Neural crest cell (in vitro differentiated cells): Measurements from ENCODE around the gene ZNF319. TPM values are rescaled to one million over a fixed set of nuclear protein-coding genes. Genes with fewer than 3 reads are reported as not detected.
A peak's percentile ranks its signal among the peaks of the same experiment; 100 is the strongest.

ENCODE experiments used
- DNase-seq: peaks from one replicate; pipeline ENCODE4 v3.0.0; 2021; ENCODE audit warnings: low read depth, mixed read lengths, low spot score
- H3K27ac Mint-ChIP-seq: one replicate; pipeline ENCODE4 v1.8.0; 2021; ENCODE audit warnings: mild to moderate bottlenecking, mixed read lengths; ENCODE audit not compliant: unreplicated experiment
- H3K27me3 Mint-ChIP-seq: 2 replicates; pipeline ENCODE4 v1.8.0; 2021; ENCODE audit warnings: low read depth, mild to moderate bottlenecking, mixed read lengths
- H3K36me3 Mint-ChIP-seq: 2 replicates; pipeline ENCODE4 v1.8.0; 2021; ENCODE audit warnings: low read depth, mild to moderate bottlenecking, mixed read lengths
- H3K4me1 Mint-ChIP-seq: 2 replicates; pipeline ENCODE4 v1.8.0; 2021; ENCODE audit warnings: mixed read lengths
- H3K4me3 Mint-ChIP-seq: one replicate; pipeline ENCODE4 v1.8.0; 2021; ENCODE audit warnings: mild to moderate bottlenecking, mixed read lengths
- H3K9me3 Mint-ChIP-seq: 2 replicates; pipeline ENCODE4 v1.8.0; 2021; ENCODE audit warnings: mixed read lengths
- total RNA-seq: library from RNA; stranded (reverse); gene quantifications from 2 replicates; pipeline ENCODE4 v1.2.1, GENCODE V29; 2021
- TF ChIP-seq, protein P1 (sequence below): fragments of 200-600 bp; sonication (generic); conservative IDR thresholded peaks from 2 replicates; pipeline ENCODE4 v1.5.0; 2021; ENCODE audit warnings: antibody characterized with exemption, mild to moderate bottlenecking

ZNF319 gene
- total RNA-seq, 1 donor from 2014 or later, result 15.5 TPM

DNA sequence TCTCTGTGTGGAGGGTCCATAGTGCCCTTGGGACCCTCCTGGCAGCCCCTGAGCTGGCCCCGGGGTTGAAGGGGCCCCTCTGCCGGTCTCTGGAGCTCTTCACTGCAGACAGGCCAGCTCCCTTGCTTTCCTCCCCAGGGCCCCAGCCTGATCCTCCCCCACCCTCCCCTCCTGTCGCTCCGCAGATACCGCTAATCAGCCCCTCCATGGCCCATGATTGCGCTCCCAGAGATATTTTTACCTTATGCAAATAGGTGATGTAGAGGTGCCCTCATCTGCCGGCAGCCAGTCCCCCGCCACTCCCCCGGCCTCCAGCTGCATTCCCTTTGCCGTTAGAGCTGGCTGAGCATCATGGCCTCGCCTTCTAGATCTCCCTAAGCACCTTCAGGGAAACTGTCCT is 34.3 kb upstream of the ZNF319 start:
- no peaks in the 10 kb centered on the region for H3K9me3 Mint-ChIP-seq
- H3K4me3 Mint-ChIP-seq, result no peak overlapping the region
- TF ChIP-seq, protein P1, sequence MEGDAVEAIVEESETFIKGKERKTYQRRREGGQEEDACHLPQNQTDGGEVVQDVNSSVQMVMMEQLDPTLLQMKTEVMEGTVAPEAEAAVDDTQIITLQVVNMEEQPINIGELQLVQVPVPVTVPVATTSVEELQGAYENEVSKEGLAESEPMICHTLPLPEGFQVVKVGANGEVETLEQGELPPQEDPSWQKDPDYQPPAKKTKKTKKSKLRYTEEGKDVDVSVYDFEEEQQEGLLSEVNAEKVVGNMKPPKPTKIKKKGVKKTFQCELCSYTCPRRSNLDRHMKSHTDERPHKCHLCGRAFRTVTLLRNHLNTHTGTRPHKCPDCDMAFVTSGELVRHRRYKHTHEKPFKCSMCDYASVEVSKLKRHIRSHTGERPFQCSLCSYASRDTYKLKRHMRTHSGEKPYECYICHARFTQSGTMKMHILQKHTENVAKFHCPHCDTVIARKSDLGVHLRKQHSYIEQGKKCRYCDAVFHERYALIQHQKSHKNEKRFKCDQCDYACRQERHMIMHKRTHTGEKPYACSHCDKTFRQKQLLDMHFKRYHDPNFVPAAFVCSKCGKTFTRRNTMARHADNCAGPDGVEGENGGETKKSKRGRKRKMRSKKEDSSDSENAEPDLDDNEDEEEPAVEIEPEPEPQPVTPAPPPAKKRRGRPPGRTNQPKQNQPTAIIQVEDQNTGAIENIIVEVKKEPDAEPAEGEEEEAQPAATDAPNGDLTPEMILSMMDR, result no peak
- peaks cover 18% of the 10 kb centered on the region for H3K4me1 Mint-ChIP-seq
- H3K27ac Mint-ChIP-seq, result no peak overlapping the region
- no peak for DNase-seq
- H3K27me3 Mint-ChIP-seq, result peaks cover 1% of the 10 kb centered on the region
- H3K36me3 Mint-ChIP-seq, result peaks cover 5% of the 10 kb centered on the region

- no peak for DNase-seq
- no peak overlapping the region for H3K27ac Mint-ChIP-seq
- peaks cover 6% of the 10 kb centered on the region for H3K27me3 Mint-ChIP-seq
- peak overlapping the region; percentile 73 for H3K4me3 Mint-ChIP-seq
- H3K9me3 Mint-ChIP-seq, result no peaks in the 10 kb centered on the region
- H3K36me3 Mint-ChIP-seq, result peaks cover 7% of the 10 kb centered on the region
- peaks cover 23% of the 10 kb centered on the region for H3K4me1 Mint-ChIP-seq
- TF ChIP-seq, protein P1, result no peak
Observed at GRCh38 chr16:58034128-58034685, 33.7 kb upstream of the ZNF319 start.

DNA sequence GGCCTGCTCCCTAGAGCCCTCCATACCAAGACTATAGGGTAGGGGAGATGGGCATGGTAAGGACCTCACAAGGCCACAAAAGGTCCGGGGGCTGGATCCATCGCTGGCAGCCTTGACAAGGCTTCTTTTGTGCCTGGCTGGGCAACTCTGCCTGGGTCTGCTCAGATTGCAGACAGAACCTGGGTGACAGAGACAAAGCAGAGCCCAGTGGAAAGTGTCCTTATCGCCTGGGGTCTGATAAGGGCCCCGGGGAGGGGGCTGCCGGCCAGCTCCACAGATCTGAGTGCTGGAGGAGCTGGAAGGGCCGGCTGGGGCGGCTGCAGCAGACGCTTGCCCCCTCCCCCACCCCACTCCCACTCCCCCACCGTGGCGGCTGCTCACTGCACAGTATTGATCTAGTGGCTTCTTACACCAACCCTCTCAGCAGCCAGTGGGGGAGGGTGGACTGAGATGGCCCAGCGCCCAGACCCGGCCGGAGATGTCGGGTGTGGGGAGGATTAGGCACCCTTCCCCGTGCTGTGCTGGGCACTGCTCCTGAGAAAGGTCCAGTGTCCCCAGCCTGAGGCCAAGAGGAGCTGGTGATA is 32.3 kb upstream of the ZNF319 start:
- DNase-seq, result no peak
- H3K4me1 Mint-ChIP-seq, result peaks cover 35% of the 10 kb centered on the region
- no peaks in the 10 kb centered on the region for H3K9me3 Mint-ChIP-seq
- TF ChIP-seq, protein P1, result no peak
- H3K4me3 Mint-ChIP-seq, result peak overlapping the region; percentile 80
- H3K27me3 Mint-ChIP-seq, result peaks cover 9% of the 10 kb centered on the region
- H3K27ac Mint-ChIP-seq, result no peak overlapping the region
- H3K36me3 Mint-ChIP-seq, result peaks cover 3% of the 10 kb centered on the region

DNA sequence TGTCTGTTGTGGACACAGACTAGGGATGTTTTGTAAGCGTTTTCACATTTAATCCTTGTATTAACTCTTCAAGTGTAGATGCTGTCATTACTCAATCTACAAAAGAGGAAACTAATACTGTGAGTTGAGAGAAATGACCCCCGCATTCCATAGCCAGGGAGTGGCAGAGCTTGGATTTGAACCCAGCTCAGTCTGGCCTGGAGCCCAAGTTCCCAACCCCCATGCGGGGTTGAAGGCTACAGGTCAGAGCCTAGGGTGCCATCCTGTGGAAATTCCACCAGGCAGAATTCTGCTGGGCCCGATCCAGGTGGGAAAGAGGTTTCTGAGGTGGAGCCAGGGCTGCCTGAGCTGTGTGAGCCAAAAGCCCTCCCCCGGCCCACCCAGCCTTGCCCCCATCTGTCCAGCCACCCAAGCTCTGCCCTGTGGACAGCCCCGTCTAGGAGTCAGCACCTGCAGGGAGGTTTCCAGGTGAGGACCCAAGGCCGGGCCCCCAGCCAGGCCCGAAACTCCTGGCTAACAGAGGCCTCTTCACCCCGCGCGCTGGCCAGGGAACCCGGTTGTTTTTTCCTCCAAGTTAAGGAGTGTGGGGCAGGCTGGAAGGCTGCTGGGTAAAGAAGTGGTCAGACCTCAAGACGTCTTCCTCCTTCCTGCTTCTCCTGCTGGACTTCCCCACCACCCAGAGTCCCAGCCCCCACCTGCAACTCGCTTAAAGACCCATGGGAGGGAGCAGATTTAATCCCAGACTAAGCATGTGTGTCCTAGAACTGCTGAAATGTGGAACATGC is 30.7 kb upstream of the ZNF319 start:
- Mint-ChIP-seq H3K4me1 (peaks cover 35% of the 10 kb centered on the region), H3K36me3 (peaks cover 3% of the 10 kb centered on the region), H3K4me3 (peak overlapping the region; percentile 44), H3K27ac (peak overlapping the region; percentile 67), H3K9me3 (no peaks in the 10 kb centered on the region), H3K27me3 (peaks cover 9% of the 10 kb centered on the region)
- TF ChIP-seq, protein P1, result no peak
- DNase-seq, result no peak

GRCh38 chr16:58030136-58030840 is 29.8 kb upstream of the ZNF319 start:
- no peak for DNase-seq
- Mint-ChIP-seq H3K36me3 (peaks cover 3% of the 10 kb centered on the region), H3K27ac (no peak overlapping the region), H3K4me3 (peak overlapping the region; percentile 83), H3K9me3 (no peaks in the 10 kb centered on the region), H3K27me3 (peaks cover 9% of the 10 kb centered on the region), H3K4me1 (peaks cover 35% of the 10 kb centered on the region)
- TF ChIP-seq, protein P1, result no peak
